COLO668 (cell line): ENCODE results near the gene PHF21B.
"Not testable (repeated sequence)": the region's sequence is repeated elsewhere in the genome, so short reads cannot be mapped to it uniquely, and the experiment has no call there.

Source experiments
- DNase-seq: peaks from one replicate; lab custom pipeline; 2025; ENCODE audit not compliant: unreplicated experiment; lab: John Stamatoyannopoulos, UW

Gene PHF21B

DNA sequence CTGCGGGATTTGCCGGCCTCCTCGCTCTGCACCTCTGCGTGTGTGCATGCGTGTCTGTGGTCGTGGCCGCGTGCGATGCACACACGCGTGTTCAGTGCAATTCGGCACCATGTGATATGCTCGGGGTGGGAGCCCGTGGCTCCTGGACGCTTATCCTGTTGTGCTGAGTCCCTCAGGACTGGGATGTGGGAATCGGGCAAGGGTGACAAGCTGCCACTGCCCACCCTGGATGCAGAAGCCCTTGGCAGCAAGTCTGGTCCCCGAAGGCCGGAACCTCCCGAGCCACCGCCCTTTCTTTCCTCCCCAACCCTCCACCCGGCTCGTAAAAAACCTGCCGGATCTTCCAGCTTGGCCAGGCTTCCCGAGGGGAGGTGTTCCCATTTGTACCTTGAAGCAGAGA is 128.2 kb downstream of the PHF21B start:
- DNase-seq = no peak

DNA sequence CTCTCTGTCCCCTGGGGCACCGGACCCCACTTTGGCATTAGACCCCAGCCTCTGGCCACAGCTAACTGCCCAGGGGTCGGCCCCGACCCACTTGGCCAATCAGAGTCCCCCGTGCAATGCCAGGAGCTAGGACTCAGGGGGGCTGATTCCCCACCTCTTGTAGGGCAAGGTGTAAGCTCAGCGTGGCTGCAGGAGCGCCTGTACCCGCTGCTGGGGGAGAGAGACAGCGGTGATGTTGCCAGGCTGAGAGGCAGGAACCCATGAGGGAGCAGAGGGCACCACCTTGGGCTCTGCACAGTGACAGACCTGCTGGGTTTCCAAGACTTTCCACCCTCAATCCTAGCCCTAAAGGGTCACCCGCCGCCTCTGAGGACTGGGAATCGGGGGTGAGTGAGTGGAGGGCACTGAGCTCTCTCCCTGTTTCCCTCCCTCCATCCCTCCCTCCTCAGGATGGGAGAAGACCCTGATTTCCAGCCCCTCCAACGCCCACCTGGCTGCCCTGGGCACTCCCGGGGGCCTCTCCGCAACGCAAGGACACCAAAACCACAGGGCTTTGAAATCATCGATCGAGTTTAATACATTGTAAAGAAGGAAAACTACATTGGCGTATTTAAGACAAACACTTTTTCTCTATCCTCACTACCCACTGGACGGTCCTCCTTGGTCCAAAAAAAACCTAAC is 129.1 kb downstream of the PHF21B start:
- no peak for DNase-seq

DNA sequence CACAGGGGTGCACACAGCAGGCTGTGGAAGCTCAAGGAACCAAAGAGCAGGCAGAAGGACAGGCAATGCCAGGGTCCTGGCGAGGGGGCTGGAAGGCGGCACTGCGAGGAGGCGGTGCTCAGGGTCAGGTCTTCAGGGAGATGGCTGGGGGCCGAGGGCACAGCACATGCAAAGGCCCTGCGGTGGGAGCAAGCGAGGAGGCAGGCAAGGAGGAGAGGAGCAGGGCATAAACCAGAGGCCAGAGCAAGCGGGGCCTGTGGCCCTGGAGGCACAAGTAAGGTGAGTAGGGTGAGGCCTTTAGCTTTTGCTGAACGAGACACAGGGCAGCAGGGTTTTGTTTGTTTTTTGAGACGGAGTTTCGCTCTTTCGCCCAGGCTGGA is 130.5 kb downstream of the PHF21B start:
- DNase-seq = no peak

DNA sequence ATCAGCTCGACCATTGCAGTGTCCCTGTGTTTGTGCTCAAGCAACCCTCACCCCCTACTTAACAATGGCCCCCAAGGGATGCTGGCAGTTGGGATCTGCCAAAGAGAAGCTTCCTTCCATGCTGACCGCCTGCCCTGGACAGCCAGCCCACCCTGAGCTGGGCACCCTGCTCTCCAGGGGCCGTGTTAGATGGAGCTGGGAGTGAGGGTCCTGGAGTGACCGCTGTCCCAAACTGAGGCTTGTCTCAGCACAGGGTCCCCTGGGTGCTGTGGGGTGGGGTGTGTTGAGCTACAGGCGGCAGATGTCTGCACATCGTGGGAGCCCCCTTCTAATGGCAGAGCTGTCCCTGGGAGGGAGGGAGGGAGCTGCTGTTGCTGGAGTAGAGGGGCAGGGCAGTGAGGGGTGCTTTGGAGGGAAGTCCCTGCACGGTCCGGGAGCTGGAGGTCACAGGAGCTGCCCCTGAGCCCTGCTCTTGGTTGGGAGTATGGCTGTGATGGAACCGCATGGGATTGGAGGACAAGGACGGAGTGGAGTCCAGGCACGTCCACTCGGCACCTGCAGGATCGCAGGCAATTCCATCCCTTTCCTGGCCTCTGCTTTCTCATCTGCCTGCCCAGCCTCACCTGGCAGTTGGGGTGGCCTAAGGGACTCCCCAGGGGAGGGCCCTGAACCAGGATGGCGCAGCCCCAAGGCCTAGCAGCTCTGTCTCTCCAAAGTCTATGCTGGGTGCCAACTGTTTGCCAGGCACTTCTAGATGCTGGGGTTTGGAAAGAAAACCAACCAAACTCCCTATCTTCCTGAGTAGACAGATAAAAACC is 131.1 kb downstream of the PHF21B start:
- DNase-seq = no peak

- DNase-seq = no peak
These were observed 132.9 kb downstream of the PHF21B start for GRCh38 chr22:44876921-44877320.

GRCh38 chr22:44871782-44872181 is 138.0 kb downstream of the PHF21B start:
- no peak for DNase-seq

- peak; percentile 29 for DNase-seq
These were observed 139.8 kb downstream of the PHF21B start for GRCh38 chr22:44870021-44870420.

- DNase-seq = no peak
These were observed 140.6 kb downstream of the PHF21B start for GRCh38 chr22:44869196-44869595.

- DNase-seq = no peak
These were observed 144.4 kb downstream of the PHF21B start for GRCh38 chr22:44865193-44866057.

DNA sequence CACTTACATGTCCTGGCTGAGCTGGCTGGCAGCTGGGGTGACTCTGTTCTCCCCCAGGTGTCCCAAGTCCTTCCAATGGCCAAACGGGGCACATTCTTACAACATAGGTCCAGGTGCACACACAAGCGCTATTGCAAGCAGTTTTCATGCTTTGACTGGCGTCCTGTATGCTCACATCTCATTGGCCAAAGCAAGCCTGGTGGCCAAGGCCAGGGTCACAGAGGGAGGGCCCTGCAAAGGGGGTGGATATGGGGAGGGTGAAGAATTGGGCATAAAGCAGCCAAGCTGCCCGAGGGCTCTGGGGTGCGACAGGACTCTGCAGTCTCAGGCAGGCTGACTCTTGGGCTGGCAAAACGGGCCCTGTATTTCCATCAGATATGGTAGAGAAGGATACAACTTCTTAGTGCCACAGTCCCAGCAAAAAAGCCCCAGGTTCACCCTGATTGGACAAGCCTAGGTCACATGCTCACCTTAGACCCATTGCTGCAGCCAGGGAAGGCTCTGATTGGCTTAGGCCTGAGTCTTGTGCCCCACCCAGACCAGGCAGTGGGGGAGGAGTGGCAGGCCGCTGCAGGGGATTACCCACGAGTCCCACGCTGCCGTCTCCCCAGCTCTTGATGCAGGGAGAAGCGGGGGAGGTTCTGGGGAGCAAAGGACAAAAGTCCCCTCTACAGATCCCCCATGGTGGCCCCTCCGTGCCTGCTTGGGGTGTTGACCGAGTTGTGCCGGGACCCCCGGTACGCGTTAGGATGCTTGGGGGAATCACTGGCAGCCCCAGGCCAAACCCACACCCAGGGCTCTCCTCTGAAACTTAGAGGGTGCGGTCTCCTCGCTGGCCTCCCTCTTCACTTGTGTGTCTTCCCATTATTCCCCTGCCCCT is 146.6 kb downstream of the PHF21B start:
- DNase-seq = no peak

GRCh38 chr22:44862281-44862680 is 147.5 kb downstream of the PHF21B start:
- no peak for DNase-seq

DNA sequence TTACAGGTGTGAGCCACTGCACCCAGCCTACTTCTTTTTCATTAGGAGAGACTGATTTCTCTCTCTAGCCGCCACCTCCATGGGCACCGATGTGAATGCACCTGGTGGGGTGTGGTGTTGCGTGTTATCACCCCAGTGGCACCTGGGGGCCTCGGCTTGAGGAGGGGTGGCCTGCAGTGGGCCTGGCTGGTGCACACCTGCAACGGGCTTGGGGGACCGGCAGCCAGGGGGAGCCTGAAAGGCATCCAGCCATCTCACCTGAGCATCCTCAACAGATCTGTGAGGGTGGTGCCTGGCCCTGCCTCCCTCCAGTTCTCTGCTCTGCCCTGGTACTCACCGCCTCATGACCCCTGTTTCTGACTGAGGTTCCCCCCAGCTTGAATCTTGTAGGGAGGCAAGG is 148.6 kb downstream of the PHF21B start:
- DNase-seq = no peak

DNA sequence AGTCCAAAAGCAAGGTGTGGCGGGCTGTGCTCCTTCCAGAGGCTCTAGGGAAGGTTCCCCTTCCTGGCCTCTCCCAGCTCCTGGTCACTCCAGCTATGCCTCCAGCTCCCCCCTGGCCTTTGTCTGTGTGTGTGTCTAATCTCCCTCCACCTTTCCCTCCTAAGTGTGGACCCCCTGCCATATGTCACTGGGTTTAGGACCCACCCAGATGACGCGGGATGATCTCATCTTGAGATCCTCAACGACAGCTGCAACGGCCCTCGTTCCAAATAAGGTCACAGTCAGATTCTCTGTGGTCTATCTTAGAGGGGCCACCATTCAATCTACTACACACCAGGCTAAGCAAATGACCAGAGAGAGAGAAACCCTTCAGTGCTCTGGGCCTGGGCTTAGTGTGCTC is 149.5 kb downstream of the PHF21B start:
- no peak for DNase-seq

DNA sequence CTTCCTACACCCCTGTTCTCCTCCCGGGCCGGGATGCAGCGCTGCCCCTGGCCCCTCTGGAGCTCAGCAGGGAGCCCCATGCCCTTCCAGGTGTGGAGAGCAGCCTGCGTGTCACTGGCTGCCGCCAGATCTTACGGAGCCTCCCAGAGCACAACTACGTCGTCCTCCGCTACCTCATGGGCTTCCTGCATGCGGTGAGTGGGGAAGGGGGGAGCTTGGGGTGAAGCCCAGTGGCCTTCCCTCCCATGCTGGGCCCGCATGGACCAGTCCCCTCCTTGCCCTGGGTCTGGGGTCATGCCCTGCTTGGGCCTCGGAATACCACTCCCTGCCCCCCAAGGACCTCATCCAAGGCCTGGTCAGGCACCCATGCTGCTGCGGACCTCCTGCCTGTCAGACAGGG is 150.2 kb downstream of the PHF21B start:
- no peak for DNase-seq

DNA sequence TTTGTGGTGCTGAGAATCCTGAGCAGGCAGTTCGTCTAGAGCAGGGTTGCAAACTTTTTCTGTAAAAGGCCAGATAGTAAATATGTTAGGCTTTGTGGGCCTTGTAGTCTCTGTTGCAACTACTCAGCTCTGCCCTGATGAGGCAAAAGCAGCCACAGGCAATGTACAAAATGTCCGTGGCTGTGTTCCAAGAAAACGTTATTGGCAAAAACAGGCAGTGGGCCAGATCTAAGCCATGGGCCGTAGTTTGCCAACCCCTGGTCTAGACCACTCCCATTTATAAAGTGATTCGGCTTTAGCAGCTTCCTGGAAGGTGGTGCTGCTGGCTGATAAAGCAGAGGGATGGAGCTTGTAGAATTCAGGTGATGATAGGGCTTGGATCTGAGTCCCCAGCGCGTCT is 151.0 kb downstream of the PHF21B start:
- DNase-seq = not testable (repeated sequence)

DNA sequence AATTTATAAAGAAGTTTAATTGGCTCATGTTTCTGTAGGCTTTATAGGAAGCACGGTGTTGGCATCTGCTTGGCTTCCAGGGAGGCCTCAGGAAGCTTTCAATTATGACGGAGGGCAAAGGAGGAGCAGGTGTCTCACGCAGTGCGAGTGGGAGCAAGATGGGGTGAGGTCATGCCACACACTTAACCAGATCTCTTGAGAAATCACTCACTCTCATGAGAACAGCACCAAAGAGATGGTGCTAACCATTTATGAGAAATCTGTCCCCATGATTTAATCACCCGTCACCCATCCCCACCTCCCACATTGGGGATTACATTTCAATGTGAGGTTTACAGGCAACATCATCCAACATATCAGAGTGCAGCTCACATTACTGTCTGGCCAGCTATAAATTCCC is 153.9 kb downstream of the PHF21B start:
- no peak for DNase-seq

- DNase-seq = not testable (repeated sequence)
These were observed 155.2 kb downstream of the PHF21B start for GRCh38 chr22:44854641-44855040.

DNA sequence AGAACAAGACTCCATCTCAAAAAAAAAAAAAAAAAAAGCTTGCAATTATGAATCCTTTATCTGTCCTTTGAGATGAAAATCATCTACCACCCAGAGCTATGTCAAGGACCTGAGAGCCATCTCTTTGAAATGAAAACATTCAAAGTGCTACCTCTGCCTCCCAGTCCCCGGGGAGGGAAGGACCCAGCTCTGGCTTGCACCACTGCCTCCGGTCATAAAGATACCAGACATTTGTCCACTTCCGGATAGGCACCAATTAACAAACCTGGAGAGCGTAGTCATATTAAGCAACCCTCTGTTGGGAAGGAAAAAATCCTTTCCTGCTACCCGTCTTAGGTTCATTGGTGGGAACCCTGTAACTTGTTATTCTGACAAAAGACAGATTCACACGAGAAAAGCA is 158.9 kb downstream of the PHF21B start:
- no peak for DNase-seq

DNA sequence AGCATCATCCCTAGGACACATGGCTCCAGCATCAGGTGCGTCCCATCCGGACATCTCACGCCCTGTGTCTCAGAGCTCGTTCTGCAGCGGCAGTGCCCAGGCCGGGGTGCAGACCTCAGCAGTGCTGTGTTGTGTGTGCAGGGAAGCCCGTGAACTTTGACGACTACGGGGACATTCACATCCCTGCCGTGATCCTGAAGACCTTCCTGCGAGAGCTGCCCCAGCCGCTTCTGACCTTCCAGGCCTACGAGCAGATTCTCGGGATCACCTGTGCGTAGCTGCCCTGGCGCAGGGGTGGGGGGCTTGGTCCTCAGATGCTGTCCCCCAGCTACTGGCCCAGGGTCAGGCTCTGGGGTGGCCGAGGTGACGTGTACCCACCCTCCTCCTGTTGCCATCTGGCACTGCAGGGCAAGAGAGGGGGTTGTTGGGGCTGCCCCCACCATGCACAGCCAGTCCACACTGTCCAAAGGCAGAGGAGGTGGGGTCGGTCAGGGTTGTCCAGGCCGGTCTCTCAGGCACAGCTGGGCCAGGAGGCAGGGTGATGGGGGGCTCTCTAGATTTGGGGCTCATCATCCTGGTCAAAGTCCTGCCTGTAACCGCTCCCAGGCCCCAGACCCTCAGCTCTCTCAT is 160.9 kb downstream of the PHF21B start:
- no peak for DNase-seq

DNA sequence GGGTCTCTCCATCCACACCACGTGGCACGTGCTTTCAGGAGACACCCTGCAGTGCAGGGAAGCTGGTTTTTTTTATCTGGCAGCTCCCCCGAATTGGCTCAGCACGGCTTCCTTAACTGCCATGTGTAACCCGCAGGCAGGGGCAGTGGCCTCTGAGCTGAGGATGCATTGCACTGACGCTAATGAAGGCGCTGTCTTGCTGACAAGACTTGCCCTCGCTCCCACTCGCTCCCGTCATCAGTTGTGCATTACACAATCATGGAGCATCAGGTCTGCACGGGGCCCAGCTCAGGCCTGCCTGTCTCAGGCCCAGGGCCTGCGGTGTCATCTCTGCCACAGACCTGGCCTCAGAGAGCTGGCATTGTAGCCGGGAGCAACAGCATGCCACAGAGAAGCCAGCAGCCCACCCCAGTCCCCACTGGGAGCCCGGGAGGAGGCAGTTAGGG is 161.5 kb downstream of the PHF21B start:
- DNase-seq = no peak
